ENCODE results near the gene VSIG10. TPM values are rescaled to one million over a fixed set of nuclear protein-coding genes. Genes with fewer than 3 reads are reported as not detected.
A peak's percentile ranks its signal among the peaks of the same experiment; 100 is the strongest.

The VSIG10 gene
- total and polyA plus RNA-seq, 2 of the 13 experiments (the other 11 are each of a cell fraction or from before 2014, with no cell fraction given): 25.6 to 42.5 TPM

DNA sequence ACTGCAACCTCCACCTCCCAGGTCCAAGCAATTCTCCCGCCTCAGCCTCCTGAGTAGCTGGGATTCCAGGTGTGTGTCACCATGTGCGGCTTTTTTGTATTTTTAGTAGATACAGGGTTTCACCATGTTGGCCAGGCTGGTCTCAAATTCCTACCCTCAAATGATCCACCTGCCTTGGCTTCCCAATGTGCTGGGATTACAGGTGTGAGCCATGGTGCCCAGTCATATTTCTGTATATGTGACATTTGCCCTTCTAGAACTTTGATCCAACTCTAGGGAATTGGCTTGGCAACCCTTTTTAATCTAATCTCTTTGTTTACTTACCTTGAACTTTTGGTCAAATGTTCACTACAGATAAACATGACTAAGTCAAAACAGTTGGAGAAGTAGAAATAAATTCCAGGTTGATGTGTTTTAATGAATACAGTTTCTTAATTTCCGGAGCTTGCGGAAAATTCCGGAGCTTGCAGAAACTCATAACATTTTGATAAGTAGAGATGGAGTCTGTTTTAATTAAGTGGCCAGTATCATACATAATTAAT is 20.6 kb upstream of the VSIG10 start (continued):
- TF ChIP-seq JARID2 (CRISPR knock-in tag; IDR thresholded peaks at IDR 0.05; ENCODE audit: insufficient replicate concordance) (no peak), ZFP36L1 (CRISPR knock-in tag; IDR thresholded peaks at IDR 0.05) (no peak), MED13 (CRISPR knock-in tag; IDR thresholded peaks at IDR 0.05) (0 out of 2 replicates have a peak, but pooled peaks have one; percentile 55), ZNF235 (CRISPR knock-in tag; IDR thresholded peaks at IDR 0.05; ENCODE audit: borderline replicate concordance) (no peak), NCOA1 (CRISPR knock-in tag; IDR thresholded peaks at IDR 0.05) (no peak; the same call in 1 of the 2 replicates), ZNF777 (CRISPR knock-in tag; IDR thresholded peaks at IDR 0.05) (no peak), MXD4 (CRISPR knock-in tag; IDR thresholded peaks at IDR 0.05) (no peak), NR2F6 (IDR thresholded peaks at IDR 0.05) (peak; percentile 96), NR2F6 (CRISPR knock-in tag; IDR thresholded peaks at IDR 0.05) (peak; percentile 93), ZNF768 (CRISPR knock-in tag; IDR thresholded peaks at IDR 0.05) (no peak), MIXL1 (CRISPR knock-in tag; IDR thresholded peaks at IDR 0.05) (peak; percentile 96), IKZF4 (CRISPR knock-in tag; IDR thresholded peaks at IDR 0.05; ENCODE audit: borderline replicate concordance, low read depth, not compliant biosample characterization) (no peak), BRD4 (CRISPR knock-in tag; IDR thresholded peaks at IDR 0.05) (no peak), SMAD1 (CRISPR knock-in tag; IDR thresholded peaks at IDR 0.05; ENCODE audit: borderline replicate concordance, low read depth) (no peak), RAD21 (CRISPR knock-in tag; IDR thresholded peaks at IDR 0.05) (no peak), HNF4A (CRISPR knock-in tag; IDR thresholded peaks at IDR 0.05) (peak; percentile 89), KLF16 (CRISPR knock-in tag; IDR thresholded peaks at IDR 0.05) (no peak), SOX5 (CRISPR knock-in tag; IDR thresholded peaks at IDR 0.05; ENCODE audit: borderline replicate concordance) (no peak; the same call in 1 of the 2 replicates)
- TF ChIP-seq, protein P1, sequence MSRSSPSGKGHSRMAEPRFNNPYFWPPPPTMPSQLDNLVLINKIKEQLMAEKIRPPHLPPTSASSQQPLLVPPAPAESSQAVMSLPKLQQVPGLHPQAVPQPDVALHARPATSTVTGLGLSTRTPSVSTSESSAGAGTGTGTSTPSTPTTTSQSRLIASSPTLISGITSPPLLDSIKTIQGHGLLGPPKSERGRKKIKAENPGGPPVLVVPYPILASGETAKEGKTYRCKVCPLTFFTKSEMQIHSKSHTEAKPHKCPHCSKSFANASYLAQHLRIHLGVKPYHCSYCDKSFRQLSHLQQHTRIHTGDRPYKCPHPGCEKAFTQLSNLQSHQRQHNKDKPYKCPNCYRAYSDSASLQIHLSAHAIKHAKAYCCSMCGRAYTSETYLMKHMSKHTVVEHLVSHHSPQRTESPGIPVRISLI (CRISPR knock-in tag; IDR thresholded peaks at IDR 0.05; ENCODE audit: borderline replicate concordance): peak; percentile 15; the same call in 1 of the 2 replicates
- TF ChIP-seq, protein P2, sequence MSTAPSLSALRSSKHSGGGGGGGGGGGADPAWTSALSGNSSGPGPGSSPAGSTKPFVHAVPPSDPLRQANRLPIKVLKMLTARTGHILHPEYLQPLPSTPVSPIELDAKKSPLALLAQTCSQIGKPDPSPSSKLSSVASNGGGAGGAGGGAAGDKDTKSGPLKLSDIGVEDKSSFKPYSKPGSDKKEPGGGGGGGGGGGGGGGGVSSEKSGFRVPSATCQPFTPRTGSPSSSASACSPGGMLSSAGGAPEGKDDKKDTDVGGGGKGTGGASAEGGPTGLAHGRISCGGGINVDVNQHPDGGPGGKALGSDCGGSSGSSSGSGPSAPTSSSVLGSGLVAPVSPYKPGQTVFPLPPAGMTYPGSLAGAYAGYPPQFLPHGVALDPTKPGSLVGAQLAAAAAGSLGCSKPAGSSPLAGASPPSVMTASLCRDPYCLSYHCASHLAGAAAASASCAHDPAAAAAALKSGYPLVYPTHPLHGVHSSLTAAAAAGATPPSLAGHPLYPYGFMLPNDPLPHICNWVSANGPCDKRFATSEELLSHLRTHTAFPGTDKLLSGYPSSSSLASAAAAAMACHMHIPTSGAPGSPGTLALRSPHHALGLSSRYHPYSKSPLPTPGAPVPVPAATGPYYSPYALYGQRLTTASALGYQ (CRISPR knock-in tag; IDR thresholded peaks at IDR 0.05): peak; percentile 85; the same call in 1 of the 2 replicates
- TF ChIP-seq, protein P3, sequence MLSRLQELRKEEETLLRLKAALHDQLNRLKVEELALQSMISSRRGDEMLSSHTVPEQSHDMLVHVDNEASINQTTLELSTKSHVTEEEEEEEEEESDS (CRISPR knock-in tag; IDR thresholded peaks at IDR 0.05; ENCODE audit: borderline replicate concordance): no peak
- TF ChIP-seq, protein P4, sequence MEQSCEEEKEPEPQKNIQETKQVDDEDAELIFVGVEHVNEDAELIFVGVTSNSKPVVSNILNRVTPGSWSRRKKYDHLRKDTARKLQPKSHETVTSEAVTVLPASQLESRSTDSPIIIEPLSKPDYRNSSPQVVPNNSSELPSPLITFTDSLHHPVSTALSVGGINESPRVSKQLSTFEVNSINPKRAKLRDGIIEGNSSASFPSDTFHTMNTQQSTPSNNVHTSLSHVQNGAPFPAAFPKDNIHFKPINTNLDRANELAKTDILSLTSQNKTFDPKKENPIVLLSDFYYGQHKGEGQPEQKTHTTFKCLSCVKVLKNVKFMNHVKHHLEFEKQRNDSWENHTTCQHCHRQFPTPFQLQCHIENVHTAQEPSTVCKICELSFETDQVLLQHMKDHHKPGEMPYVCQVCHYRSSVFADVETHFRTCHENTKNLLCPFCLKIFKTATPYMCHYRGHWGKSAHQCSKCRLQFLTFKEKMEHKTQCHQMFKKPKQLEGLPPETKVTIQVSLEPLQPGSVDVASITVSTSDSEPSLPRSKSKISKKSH (CRISPR knock-in tag; IDR thresholded peaks at IDR 0.05; ENCODE audit: borderline replicate concordance): no peak
- TF ChIP-seq, protein P5, sequence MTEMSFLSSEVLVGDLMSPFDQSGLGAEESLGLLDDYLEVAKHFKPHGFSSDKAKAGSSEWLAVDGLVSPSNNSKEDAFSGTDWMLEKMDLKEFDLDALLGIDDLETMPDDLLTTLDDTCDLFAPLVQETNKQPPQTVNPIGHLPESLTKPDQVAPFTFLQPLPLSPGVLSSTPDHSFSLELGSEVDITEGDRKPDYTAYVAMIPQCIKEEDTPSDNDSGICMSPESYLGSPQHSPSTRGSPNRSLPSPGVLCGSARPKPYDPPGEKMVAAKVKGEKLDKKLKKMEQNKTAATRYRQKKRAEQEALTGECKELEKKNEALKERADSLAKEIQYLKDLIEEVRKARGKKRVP (CRISPR knock-in tag; IDR thresholded peaks at IDR 0.05): peak in 1 of 2 experiments; percentile 43; a peak in 1 of 4 replicates
- TF ChIP-seq, protein P6, sequence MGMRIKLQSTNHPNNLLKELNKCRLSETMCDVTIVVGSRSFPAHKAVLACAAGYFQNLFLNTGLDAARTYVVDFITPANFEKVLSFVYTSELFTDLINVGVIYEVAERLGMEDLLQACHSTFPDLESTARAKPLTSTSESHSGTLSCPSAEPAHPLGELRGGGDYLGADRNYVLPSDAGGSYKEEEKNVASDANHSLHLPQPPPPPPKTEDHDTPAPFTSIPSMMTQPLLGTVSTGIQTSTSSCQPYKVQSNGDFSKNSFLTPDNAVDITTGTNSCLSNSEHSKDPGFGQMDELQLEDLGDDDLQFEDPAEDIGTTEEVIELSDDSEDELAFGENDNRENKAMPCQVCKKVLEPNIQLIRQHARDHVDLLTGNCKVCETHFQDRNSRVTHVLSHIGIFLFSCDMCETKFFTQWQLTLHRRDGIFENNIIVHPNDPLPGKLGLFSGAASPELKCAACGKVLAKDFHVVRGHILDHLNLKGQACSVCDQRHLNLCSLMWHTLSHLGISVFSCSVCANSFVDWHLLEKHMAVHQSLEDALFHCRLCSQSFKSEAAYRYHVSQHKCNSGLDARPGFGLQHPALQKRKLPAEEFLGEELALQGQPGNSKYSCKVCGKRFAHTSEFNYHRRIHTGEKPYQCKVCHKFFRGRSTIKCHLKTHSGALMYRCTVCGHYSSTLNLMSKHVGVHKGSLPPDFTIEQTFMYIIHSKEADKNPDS (CRISPR knock-in tag; IDR thresholded peaks at IDR 0.05): no peak
